IMR-90 (cell line): Measurements from ENCODE around the gene ADRB2.

Experiments used
- BHLHE40 ChIP-seq: fragments of 150-350 bp; IDR thresholded peaks from 2 replicates; pipeline ENCODE4 v1.6.1; 2016; ENCODE audit warnings: mild to moderate bottlenecking, low read depth, low read length
- CTCF ChIP-seq: conservative IDR thresholded peaks from 2 replicates; pipeline ENCODE4 v1.5.1; 2012; ENCODE audit warnings: mild to moderate bottlenecking, low read depth, low read length, improper control_type of control experiment
- ELK1 ChIP-seq: fragments of 150-350 bp; IDR thresholded peaks from 2 replicates; pipeline ENCODE4 v1.6.1; 2016; ENCODE audit warnings: low read depth, mild to moderate bottlenecking, low read length, moderate library complexity, borderline replicate concordance
- FOS ChIP-seq: fragments of 150-350 bp; IDR thresholded peaks from 2 replicates; pipeline ENCODE4 v1.6.1; 2016; ENCODE audit warnings: low read depth, low read length
- MAFK ChIP-seq: IDR thresholded peaks from 2 replicates; pipeline ENCODE4 v1.6.1; 2012; ENCODE audit warnings: low read depth, low read length, improper control_type of control experiment
- MXI1 ChIP-seq: IDR thresholded peaks from 2 replicates; pipeline ENCODE4 v1.6.1; 2012; ENCODE audit warnings: low read depth, mild to moderate bottlenecking, low read length, moderate library complexity, borderline replicate concordance
- NFE2L2 ChIP-seq: fragments of 150-350 bp; IDR thresholded peaks from 2 replicates; pipeline ENCODE4 v1.6.1; 2016; ENCODE audit warnings: low read depth, mild to moderate bottlenecking, low read length
- POLR2A ChIP-seq: IDR thresholded peaks from 2 replicates; pipeline ENCODE4 v1.6.1; 2012; ENCODE audit warnings: mild to moderate bottlenecking, low read depth, low read length
- RAD21 ChIP-seq: IDR thresholded peaks from 2 replicates; pipeline ENCODE4 v1.6.1; 2012; ENCODE audit warnings: low read length, improper control_type of control experiment
- RCOR1 ChIP-seq: IDR thresholded peaks from 2 replicates; pipeline ENCODE4 v1.6.1; 2012; ENCODE audit warnings: mild to moderate bottlenecking, low read length, improper control_type of control experiment; ENCODE audit not compliant: insufficient replicate concordance
- RFX5 ChIP-seq: IDR thresholded peaks from 2 replicates; pipeline ENCODE4 v1.8.0; 2012; ENCODE audit warnings: low read depth, mild to moderate bottlenecking, low read length, moderate library complexity
- SMC3 ChIP-seq: fragments of 150-350 bp; IDR thresholded peaks from 2 replicates; pipeline ENCODE4 v1.6.1; 2016; ENCODE audit warnings: low read depth, mild to moderate bottlenecking, antibody characterized with exemption, low read length, moderate library complexity
- USF2 ChIP-seq: fragments of 150-350 bp; IDR thresholded peaks from 2 replicates; pipeline ENCODE4 v1.6.1; 2017; ENCODE audit warnings: mild to moderate bottlenecking, antibody characterized with exemption, low read length, low read depth

- TF ChIP-seq CTCF, result no peak
- TF ChIP-seq POLR2A, result no peak
- TF ChIP-seq BHLHE40, result no peak
- TF ChIP-seq FOS, result no peak
- no peak for TF ChIP-seq SMC3
- TF ChIP-seq RFX5, result no peak
- no peak for TF ChIP-seq NFE2L2
- TF ChIP-seq RAD21, result no peak
- no peak for TF ChIP-seq MXI1
- TF ChIP-seq MAFK, result no peak
- no peak for TF ChIP-seq USF2
- no peak for TF ChIP-seq RCOR1
- no peak for TF ChIP-seq ELK1
These were observed 6.7 kb downstream of the ADRB2 start for GRCh38 chr5:148833122-148833521.
